ENCODE measurements around the gene KRTAP4-4. TPM values are rescaled to one million over a fixed set of nuclear protein-coding genes. Genes with fewer than 3 reads are reported as not detected.
A peak's percentile ranks its signal among the peaks of the same experiment; 100 is the strongest.
"Not testable (repeated sequence)": the region's sequence is repeated elsewhere in the genome, so short reads cannot be mapped to it uniquely, and the experiment has no call there.

Gene KRTAP4-4
- total and polyA plus RNA-seq, 2 of the 13 experiments (the other 11 are each of a cell fraction or from before 2014, with no cell fraction given), result not detected

DNA sequence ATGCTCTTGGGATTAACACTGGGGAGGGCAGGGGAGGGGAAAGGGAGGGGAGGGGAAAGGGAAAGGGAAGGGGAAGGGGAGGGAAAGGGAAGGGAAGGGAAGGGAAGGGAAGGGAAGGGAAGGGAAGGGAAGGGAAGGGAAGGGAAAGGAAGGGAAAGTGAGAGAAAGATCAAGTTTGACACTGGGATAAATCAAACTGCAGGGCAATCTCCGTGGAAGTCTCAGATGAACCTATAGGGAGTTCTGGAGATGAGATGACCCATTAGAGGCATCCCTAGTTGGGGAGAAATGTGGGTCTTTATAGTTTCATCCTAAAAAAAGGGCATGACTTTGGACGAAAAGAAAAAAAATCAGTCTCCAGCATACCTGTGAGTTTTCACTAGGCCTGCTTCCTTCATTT is 38.8 kb downstream of the KRTAP4-4 start (continued):
- TF ChIP-seq, protein P1, sequence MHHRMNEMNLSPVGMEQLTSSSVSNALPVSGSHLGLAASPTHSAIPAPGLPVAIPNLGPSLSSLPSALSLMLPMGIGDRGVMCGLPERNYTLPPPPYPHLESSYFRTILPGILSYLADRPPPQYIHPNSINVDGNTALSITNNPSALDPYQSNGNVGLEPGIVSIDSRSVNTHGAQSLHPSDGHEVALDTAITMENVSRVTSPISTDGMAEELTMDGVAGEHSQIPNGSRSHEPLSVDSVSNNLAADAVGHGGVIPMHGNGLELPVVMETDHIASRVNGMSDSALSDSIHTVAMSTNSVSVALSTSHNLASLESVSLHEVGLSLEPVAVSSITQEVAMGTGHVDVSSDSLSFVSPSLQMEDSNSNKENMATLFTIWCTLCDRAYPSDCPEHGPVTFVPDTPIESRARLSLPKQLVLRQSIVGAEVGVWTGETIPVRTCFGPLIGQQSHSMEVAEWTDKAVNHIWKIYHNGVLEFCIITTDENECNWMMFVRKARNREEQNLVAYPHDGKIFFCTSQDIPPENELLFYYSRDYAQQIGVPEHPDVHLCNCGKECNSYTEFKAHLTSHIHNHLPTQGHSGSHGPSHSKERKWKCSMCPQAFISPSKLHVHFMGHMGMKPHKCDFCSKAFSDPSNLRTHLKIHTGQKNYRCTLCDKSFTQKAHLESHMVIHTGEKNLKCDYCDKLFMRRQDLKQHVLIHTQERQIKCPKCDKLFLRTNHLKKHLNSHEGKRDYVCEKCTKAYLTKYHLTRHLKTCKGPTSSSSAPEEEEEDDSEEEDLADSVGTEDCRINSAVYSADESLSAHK (CRISPR knock-in tag; IDR thresholded peaks at IDR 0.05; ENCODE audit: borderline replicate concordance), result no peak
- TF ChIP-seq RAD51 (IDR thresholded peaks at IDR 0.05; ENCODE audit: borderline replicate concordance) (no peak), ZNF7 (CRISPR knock-in tag; IDR thresholded peaks at IDR 0.05) (no peak), MYC (CRISPR knock-in tag; IDR thresholded peaks at IDR 0.05; ENCODE audit: borderline replicate concordance) (no peak)
- TF ChIP-seq, protein P2, sequence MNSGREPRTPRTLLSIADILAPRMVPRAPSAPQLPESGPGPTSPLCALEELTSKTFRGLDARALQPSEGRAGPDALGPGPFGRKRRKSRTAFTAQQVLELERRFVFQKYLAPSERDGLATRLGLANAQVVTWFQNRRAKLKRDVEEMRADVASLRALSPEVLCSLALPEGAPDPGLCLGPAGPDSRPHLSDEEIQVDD (CRISPR knock-in tag; IDR thresholded peaks at IDR 0.05; ENCODE audit: borderline replicate concordance), result no peak

DNA sequence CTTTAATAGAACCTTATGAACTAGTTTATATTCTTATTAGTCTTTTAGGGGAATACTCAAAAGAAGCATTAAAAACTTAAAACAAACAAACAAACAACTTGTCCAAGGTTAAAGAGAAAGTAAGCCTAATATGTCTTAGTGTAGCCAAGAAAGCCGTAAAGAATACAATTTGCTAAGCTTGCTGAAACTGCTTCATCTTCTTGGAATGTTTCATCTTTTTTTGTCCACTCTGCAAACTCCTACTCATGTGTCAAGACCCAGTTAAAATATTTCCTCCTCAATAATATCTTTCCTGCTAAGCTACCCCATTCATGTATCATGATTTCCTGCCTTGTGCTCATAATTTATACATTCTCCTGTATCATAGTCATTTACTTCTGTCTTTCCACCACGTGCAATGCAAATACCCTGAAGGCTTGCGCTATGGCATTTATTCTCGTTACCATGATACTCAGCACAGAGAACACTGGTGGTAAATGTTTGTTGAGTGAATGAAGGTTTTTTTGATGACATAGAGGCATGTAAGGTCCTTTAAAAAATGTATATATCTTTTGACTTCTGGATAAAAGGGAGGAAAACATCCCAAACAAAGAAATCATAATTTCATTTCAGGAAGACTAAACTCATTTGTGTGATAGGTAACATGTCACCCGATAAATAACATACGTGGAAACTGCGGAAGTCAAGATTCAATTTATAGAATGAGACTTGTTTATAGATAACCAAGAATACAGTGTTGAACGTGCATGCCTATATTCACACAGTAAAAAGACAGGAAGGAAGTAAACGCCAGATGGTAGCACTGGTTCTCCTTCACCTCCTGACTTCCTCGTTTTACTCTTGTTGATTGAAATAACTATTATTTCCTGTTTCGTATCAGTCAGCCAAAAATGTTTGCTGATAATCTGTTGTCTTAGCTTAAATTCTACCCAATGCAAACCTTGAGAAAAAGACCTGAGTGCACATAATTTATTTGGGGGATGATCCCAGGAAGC is 40.6 kb downstream of the KRTAP4-4 start:
- H3K9me3 ChIP-seq (ENCODE audit: low read length); H3K4me2 ChIP-seq (ENCODE audit: low read depth, low read length); BruUV-seq (replicated peaks); H3K4me1 ChIP-seq (ENCODE audit: insufficient read depth, low read length); POLR2A ChIA-PET; H3K36me3 ChIP-seq (replicated peaks in 1 of 2; ENCODE audit: control insufficient read depth in 1 of 2, insufficient read depth in 2 of 2, low read length in 2 of 2); ATAC-seq; H3K27ac ChIP-seq (ENCODE audit: extremely low read length, insufficient read depth, low read length); H2AFZ ChIP-seq (ENCODE audit: low read length); H3K79me2 ChIP-seq (ENCODE audit: insufficient read depth, low read length); intact Hi-C loops (cut with micrococcal nuclease; ENCODE audit: unreplicated experiment); FAIRE-seq; CTCF ChIA-PET (ENCODE audit: low intra/inter-chr PET ratio, low total read pairs); in situ Hi-C loops (cut with HindIII; ENCODE audit: extremely low pct_ligation_motif_present, low pct_unique_long_range_greater_than_20kb); H3K4me3 ChIP-seq (replicated peaks in 1 of 3; ENCODE audit: insufficient read depth in 1 of 3, low read depth in 2 of 3, low read length in 3 of 3); DNase-seq (ENCODE audit: low spot score); H3K27me3 ChIP-seq (ENCODE audit: control insufficient read depth in 1 of 2, insufficient read depth in 2 of 2, low read length in 2 of 2); H4K20me1 ChIP-seq (ENCODE audit: insufficient read depth, low read length); H3K9ac ChIP-seq (ENCODE audit: insufficient read depth, low read depth, low read length): not testable (repeated sequence)
- TF ChIP-seq MAFK (conservative IDR thresholded peaks at IDR 0.05 in 1 of 2, IDR thresholded peaks at IDR 0.05 in 1 of 2; ENCODE audit: low read length in 2 of 2), result 0 out of 4 replicates have a peak, but pooled peaks of 1 of the 2 experiments have one; percentile 0
- 47% methylated on average over 11 of the region's 11 CpGs for WGBS (ENCODE audit: low lambda C conversion rate)

All from HepG2 (cell line).